Middle frontal gyrus (tissue), 1 donor: Measurements from ENCODE around the gene TIMM13.
"Not testable (repeated sequence)": the region's sequence is repeated elsewhere in the genome, so short reads cannot be mapped to it uniquely, and the experiment has no call there.

Experiments used
- DNase-seq: peaks from one replicate; pipeline ENCODE4 v3.0.0-alpha.2; 2015; ENCODE audit warnings: low spot score; ENCODE audit errors: extremely low spot score

Gene TIMM13

GRCh38 chr19:2427429-2428320 lies at the start of gene TIMM13:
Gene TIMM13, minus strand, starts transcription at chr19:2427586. Its CDS starts 53 bp downstream, at chr19:2427533.
- peak; percentile 95 for DNase-seq

GRCh38 chr19:2476451-2477140 lies 49.2 kb upstream of the TIMM13 start:
- DNase-seq = no peak

- DNase-seq = peak; percentile 91
These were observed 48.5 kb upstream of the TIMM13 start, which contains the start of gene GADD45B for GRCh38 chr19:2475702-2476450. Gene GADD45B, plus strand, starts transcription at chr19:2476127. Its CDS starts 232 bp downstream, at chr19:2476359.

GRCh38 chr19:2475018-2475701 lies 47.8 kb upstream of the TIMM13 start:
- no peak for DNase-seq

GRCh38 chr19:2474232-2475017 lies 47.0 kb upstream of the TIMM13 start:
- DNase-seq = peak; percentile 66

GRCh38 chr19:2469915-2470200 lies 42.5 kb upstream of the TIMM13 start:
- not testable (repeated sequence) for DNase-seq

GRCh38 chr19:2469102-2469914 lies 41.9 kb upstream of the TIMM13 start:
- DNase-seq = no peak

GRCh38 chr19:2468596-2468995 lies 41.2 kb upstream of the TIMM13 start:
- no peak for DNase-seq

- DNase-seq = no peak
These were observed 37.0 kb upstream of the TIMM13 start for GRCh38 chr19:2464389-2464788.

GRCh38 chr19:2463694-2464093 lies 36.3 kb upstream of the TIMM13 start:
- not testable (repeated sequence) for DNase-seq

GRCh38 chr19:2462635-2463421 lies 35.4 kb upstream of the TIMM13 start:
- DNase-seq = peak; percentile 85

- peak; percentile 20 for DNase-seq
These were observed 34.6 kb upstream of the TIMM13 start for GRCh38 chr19:2461751-2462634.

GRCh38 chr19:2460245-2460644 lies 32.9 kb upstream of the TIMM13 start:
- DNase-seq = no peak

GRCh38 chr19:2458776-2459175 lies 31.4 kb upstream of the TIMM13 start:
- DNase-seq = not testable (repeated sequence)

- no peak for DNase-seq
These were observed 30.7 kb upstream of the TIMM13 start for GRCh38 chr19:2458054-2458453.

- DNase-seq = no peak
These were observed 30.1 kb upstream of the TIMM13 start for GRCh38 chr19:2457394-2458037.

- DNase-seq = no peak
These were observed 28.6 kb upstream of the TIMM13 start for GRCh38 chr19:2455851-2456570.
